GM10266 (cell line): ENCODE measurements around the gene GPR78.

Experiments
- DNase-seq: peaks from one replicate; pipeline ENCODE4 v3.0.0; 2012; ENCODE audit errors: extremely low spot score
- TF ChIP-seq, protein P1 (sequence below): IDR thresholded peaks from 2 replicates; pipeline ENCODE4 v1.5.1; 2012; ENCODE audit warnings: mild to moderate bottlenecking, low read depth; ENCODE audit not compliant: control insufficient read depth, insufficient read depth; ENCODE audit errors: missing control alignments

The GPR78 gene

DNA sequence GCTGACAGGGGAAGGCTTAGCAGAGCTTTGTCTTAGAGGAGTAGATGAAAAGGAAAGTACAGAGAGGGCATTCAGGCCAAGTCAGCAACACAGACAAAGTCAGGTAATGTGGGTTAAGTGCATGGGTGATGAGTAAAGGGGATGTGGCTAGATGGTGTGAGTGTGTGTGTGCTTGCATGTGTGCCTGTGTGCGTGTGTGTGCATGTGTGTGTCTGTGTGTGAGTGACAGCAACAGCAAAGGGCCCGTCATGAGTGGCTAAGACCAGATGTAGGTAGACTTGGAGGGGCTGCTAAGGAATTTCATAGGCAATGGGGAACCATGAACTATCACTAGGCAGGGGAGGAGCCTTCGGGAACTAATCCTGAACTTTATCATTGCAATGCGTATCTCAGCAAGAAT lies 2.2 kb upstream of the GPR78 start:
- TF ChIP-seq, protein P1, sequence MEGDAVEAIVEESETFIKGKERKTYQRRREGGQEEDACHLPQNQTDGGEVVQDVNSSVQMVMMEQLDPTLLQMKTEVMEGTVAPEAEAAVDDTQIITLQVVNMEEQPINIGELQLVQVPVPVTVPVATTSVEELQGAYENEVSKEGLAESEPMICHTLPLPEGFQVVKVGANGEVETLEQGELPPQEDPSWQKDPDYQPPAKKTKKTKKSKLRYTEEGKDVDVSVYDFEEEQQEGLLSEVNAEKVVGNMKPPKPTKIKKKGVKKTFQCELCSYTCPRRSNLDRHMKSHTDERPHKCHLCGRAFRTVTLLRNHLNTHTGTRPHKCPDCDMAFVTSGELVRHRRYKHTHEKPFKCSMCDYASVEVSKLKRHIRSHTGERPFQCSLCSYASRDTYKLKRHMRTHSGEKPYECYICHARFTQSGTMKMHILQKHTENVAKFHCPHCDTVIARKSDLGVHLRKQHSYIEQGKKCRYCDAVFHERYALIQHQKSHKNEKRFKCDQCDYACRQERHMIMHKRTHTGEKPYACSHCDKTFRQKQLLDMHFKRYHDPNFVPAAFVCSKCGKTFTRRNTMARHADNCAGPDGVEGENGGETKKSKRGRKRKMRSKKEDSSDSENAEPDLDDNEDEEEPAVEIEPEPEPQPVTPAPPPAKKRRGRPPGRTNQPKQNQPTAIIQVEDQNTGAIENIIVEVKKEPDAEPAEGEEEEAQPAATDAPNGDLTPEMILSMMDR, result no peak
- DNase-seq, result no peak

DNA sequence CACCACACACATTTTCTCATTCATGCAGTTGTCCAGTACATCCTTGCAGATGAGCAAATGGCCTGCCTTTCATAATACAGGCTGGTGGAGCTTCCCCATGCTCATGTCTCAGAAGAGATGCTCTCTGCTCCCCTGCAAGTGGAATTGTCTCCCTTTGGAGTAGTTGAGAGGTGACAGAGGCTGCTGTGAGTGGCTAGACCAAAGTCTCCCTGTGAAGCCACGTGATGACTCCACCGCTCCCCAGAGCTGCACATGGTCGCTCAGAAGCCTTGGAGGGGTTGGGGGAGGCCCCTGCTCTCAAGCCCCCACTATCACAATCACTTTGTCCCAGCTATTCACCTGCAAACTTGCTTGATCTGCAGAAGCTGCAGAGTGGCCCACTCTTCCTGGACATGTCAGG lies 1.5 kb upstream of the GPR78 start:
- DNase-seq, result no peak
- TF ChIP-seq, protein P1, result no peak

DNA sequence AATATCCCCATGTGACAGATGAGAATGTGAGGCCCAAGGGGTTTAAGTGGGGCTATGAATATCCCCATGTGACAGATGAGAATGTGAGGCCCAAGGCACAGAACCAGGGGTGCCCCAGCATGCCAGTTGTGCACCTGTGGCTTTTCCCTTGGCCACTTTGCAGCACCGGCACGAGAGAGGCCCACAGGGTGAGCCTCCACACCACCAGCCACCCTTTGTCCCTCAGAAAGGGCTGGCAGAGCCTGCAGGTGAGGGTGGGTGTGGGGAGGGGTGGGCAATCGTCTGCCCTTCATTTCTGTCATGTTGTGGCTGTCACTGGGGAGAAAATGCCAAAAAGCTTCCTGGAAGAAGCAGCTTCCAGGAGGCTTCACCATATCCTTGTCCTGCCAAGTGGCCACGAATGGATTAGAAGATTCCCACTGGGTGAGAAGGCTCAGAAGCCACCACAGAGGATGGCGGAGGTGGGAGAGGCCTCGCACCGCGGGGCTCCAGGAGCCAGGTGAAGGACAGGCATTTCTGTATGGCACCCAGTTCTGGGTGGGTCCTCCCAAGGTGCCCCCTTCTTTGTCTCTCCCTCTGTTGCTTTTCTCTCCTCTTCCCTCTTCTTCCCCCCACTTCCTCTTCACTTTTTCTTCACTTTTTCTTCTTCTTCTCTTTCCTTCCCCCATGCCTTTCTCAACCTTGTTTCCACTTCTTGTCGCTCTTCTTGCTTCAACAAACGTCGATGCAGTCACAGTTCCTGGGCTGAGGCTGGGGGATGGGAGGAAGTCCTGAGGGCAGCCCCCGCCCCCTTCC lies 469 bp upstream of the GPR78 start:
- no peak for DNase-seq

DNA sequence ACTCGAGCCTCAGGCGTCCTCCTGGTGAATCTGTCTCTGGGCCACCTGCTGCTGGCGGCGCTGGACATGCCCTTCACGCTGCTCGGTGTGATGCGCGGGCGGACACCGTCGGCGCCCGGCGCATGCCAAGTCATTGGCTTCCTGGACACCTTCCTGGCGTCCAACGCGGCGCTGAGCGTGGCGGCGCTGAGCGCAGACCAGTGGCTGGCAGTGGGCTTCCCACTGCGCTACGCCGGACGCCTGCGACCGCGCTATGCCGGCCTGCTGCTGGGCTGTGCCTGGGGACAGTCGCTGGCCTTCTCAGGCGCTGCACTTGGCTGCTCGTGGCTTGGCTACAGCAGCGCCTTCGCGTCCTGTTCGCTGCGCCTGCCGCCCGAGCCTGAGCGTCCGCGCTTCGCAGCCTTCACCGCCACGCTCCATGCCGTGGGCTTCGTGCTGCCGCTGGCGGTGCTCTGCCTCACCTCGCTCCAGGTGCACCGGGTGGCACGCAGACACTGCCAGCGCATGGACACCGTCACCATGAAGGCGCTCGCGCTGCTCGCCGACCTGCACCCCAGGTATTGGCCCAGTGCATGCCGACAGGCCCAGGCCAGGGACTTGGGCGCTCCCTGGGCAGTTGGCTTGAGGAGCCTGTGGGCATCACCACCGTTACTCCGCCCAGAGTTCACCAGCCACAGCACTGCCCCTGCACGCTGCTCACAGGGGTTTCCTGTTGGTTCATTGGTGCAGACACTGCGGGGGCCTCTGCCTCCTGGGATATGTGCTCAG lies 1.1 kb downstream of the GPR78 start:
- TF ChIP-seq, protein P1, result no peak
- no peak for DNase-seq

More for the DNA sequence above, 469 bp upstream of the GPR78 start:
- TF ChIP-seq, protein P1, result no peak

DNA sequence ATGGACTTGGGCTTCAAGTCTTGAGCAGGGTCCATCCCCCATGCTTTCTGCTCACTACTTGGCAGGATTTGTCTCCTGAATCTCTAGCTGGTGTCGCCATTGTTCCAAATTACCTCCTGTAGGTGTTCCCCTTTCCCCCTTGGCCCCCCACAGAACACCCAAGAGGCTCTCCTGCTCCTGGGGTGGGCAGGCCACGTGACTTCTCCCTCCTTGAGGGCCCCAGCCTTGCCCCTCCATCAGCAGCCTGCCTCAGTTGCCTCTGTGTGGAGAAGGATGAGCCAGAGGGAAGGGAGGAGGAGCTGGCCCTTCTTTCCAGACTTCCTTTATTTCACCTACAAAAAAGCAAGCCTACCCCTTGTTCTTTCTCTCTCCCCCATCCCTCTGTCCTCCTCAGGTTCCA lies 1.8 kb downstream of the GPR78 start:
- no peak for DNase-seq
- TF ChIP-seq, protein P1, result no peak

DNA sequence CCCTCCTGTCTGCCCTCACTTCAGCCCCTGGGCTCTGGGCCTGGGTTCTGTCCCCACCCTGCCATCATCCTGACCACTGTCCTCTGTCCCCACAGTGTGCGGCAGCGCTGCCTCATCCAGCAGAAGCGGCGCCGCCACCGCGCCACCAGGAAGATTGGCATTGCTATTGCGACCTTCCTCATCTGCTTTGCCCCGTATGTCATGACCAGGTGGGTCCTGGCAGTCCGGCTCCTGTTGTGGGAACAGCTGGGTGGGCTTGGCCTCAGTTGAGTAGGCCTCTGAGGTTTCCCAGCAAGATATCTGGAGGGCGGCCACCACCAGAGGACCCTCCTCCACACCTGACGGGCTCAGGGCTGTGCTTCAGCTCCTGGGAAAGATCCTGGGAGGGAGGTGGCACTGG lies 2.2 kb downstream of the GPR78 start:
- DNase-seq, result no peak
- TF ChIP-seq, protein P1, result no peak

DNA sequence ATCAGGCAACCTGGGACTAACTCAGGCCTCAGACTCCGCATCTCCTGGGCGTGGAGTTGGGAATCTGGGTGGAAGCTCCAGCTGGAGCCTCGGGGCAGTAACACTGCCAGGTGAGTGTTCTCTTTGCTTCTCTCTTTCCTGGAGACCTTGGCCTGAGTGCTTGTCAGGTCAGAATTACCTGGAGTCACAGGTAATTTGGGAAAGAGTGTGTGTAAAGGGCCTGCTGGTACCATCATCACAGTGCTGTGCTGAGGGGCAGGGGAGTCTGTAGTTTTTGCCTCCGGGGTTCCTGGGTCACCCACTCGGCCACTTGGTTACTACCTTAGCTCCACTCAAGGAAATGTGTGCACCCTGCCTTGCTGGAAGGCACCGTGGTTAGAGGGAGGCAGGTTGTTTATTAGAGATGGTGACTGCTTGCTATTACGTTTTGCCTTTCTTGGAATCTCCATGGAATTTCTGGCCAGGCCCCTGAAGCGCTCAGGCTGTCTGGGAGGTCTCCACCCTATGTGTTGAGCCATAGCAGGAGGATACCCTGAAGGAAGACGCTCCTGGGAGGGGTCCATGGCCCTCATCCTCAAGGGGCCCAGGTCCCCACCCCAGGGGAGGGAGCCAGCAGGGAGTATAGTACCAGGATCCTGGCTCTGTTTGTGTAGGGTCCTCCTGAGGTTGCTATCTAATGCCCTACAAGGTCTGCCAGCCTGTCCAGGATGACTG lies 2.9 kb downstream of the GPR78 start:
- no peak for DNase-seq
- TF ChIP-seq, protein P1, result no peak
